Measurements from ENCODE around the gene MRPL21.

- TF ChIP-seq CTCF (conservative IDR thresholded peaks at IDR 0.05; ENCODE audit: low read depth in 2 of 2) (peak; percentile 47 to 61), EZH2phosphoT487 (IDR thresholded peaks at IDR 0.05; ENCODE audit: unreplicated experiment) (no peak), EZH2 (IDR thresholded peaks at IDR 0.05; ENCODE audit: low read depth, unreplicated experiment) (no peak), POLR2AphosphoS5 (IDR thresholded peaks at IDR 0.05; ENCODE audit: low read depth) (no peak)
- TF ChIP-seq, protein P1, sequence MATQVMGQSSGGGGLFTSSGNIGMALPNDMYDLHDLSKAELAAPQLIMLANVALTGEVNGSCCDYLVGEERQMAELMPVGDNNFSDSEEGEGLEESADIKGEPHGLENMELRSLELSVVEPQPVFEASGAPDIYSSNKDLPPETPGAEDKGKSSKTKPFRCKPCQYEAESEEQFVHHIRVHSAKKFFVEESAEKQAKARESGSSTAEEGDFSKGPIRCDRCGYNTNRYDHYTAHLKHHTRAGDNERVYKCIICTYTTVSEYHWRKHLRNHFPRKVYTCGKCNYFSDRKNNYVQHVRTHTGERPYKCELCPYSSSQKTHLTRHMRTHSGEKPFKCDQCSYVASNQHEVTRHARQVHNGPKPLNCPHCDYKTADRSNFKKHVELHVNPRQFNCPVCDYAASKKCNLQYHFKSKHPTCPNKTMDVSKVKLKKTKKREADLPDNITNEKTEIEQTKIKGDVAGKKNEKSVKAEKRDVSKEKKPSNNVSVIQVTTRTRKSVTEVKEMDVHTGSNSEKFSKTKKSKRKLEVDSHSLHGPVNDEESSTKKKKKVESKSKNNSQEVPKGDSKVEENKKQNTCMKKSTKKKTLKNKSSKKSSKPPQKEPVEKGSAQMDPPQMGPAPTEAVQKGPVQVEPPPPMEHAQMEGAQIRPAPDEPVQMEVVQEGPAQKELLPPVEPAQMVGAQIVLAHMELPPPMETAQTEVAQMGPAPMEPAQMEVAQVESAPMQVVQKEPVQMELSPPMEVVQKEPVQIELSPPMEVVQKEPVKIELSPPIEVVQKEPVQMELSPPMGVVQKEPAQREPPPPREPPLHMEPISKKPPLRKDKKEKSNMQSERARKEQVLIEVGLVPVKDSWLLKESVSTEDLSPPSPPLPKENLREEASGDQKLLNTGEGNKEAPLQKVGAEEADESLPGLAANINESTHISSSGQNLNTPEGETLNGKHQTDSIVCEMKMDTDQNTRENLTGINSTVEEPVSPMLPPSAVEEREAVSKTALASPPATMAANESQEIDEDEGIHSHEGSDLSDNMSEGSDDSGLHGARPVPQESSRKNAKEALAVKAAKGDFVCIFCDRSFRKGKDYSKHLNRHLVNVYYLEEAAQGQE (IDR thresholded peaks at IDR 0.05; ENCODE audit: unreplicated experiment), result no peak
These were observed 46.6 kb upstream of the MRPL21 start for GRCh38 chr11:68950270-68950669.

Data from GM23338 (cell line).